Thymus (tissue), 11 donors: Measurements from ENCODE around the gene ACSS2. TPM values are rescaled to one million over a fixed set of nuclear protein-coding genes. Genes with fewer than 3 reads are reported as not detected.
"Not testable (repeated sequence)": the region's sequence is repeated elsewhere in the genome, so short reads cannot be mapped to it uniquely, and the experiment has no call there.

Experiments used
- DNase-seq, 9 donors: peaks; one replicate each; pipeline ENCODE4 v3.0.0-alpha.2; 2013; ENCODE audit warnings: low spot score in 9 of 9, low read depth in 6 of 9, missing footprints in 1 of 9
- H3K27ac ChIP-seq, 2 donors: one replicate each; pipeline ENCODE4 v1.5.1; 2013; ENCODE audit warnings: control low read depth in 1 of 2, low read depth in 1 of 2, low read length in 1 of 2, mild to moderate bottlenecking in 1 of 2, moderate library complexity in 1 of 2
- H3K27me3 ChIP-seq, 2 donors: one replicate each; pipeline ENCODE4 v1.5.1; 2013; ENCODE audit warnings: low read length in 1 of 2; ENCODE audit not compliant: control insufficient read depth in 2 of 2, insufficient read depth in 1 of 2
- H3K36me3 ChIP-seq, 2 donors: one replicate each; pipeline ENCODE4 v1.5.1; 2013; ENCODE audit warnings: low read length in 1 of 2, mild to moderate bottlenecking in 1 of 2, moderate library complexity in 1 of 2; ENCODE audit not compliant: control insufficient read depth in 2 of 2, insufficient read depth in 2 of 2
- H3K4me1 ChIP-seq, 2 donors: one replicate each; pipeline ENCODE4 v1.5.1; 2013; ENCODE audit warnings: low read length in 2 of 2; ENCODE audit not compliant: control insufficient read depth in 2 of 2, insufficient read depth in 2 of 2
- H3K4me3 ChIP-seq, 2 donors: one replicate each; pipeline ENCODE4 v1.5.1; 2013; ENCODE audit warnings: low read length in 2 of 2, control low read depth in 1 of 2, mild to moderate bottlenecking in 1 of 2
- H3K9me3 ChIP-seq, 2 donors: one replicate each; pipeline ENCODE4 v1.5.1; 2013; ENCODE audit warnings: low read length in 1 of 2, mild to moderate bottlenecking in 1 of 2; ENCODE audit not compliant: control insufficient read depth in 2 of 2, insufficient read depth in 1 of 2
- WGBS: extraction: QIAGEN DNeasy Blood & Tissue Kit; methylation state at CpG from one replicate; pipeline ENCODE4 v1.1.7; 2013; 5-methylcytosine and 5-hydroxymethylcytosine counted together
- polyA plus RNA-seq: library from polyadenylated mRNA; stranded (reverse); fragments of 200-250 nt; gene quantifications from one replicate; pipeline ENCODE4 v1.2.3, GENCODE V29; 2013
- total RNA-seq: library from RNA; stranded (reverse); fragments of 120-200 nt; gene quantifications from one replicate; pipeline ENCODE4 v1.2.4, GENCODE V29; 2013
- donor health status: healthy.

Gene ACSS2
- total and polyA plus RNA-seq, 2 donors = 11.3 to 26.1 TPM

GRCh38 chr20:34871966-34872621 is 4.3 kb upstream of the ACSS2 start:
- Histone ChIP-seq H3K27ac (no peak overlapping the region), H3K27me3 (peaks cover 5 to 28% of the 10 kb centered on the region in 2 donors), H3K36me3 (no peaks in the 10 kb centered on the region), H3K4me1 (peaks cover 12 to 50% of the 10 kb centered on the region in 2 donors), H3K4me3 (peak overlapping the region; percentile 50 to 51), H3K9me3 (no peaks in the 10 kb centered on the region)
- 79% methylated on average over 10 of the region's 10 CpGs for WGBS
- DNase-seq = no peak

- WGBS = 2% methylated on average over 52 of the region's 52 CpGs
- Histone ChIP-seq H3K4me1 (peaks cover 12 to 51% of the 10 kb centered on the region in 2 donors), H3K27ac (peak within 1 kb of the TSS in 1 of 2 donors; percentile 8), H3K36me3 (no peaks in the 10 kb centered on the region), H3K27me3 (peaks cover 5 to 32% of the 10 kb centered on the region in 2 donors), H3K9me3 (no peaks in the 10 kb centered on the region), H3K4me3 (peak within 1 kb of the TSS; percentile 50 to 51)
- DNase-seq = peak in 8 of 9 donors; percentile 47 to 92 (median 78)
These were observed 3.7 kb upstream of the ACSS2 start, which contains the start of gene GGT7 for GRCh38 chr20:34872622-34873224. GGT7 (minus strand) TSS chr20:34872856; CDS start chr20:34872815, 41 bp downstream.

- H3K4me1 ChIP-seq = peaks cover 12 to 51% of the 10 kb centered on the region in 2 donors
- H3K36me3 ChIP-seq = no peaks in the 10 kb centered on the region
- no peak for DNase-seq
- H3K27me3 ChIP-seq = peaks cover 5 to 36% of the 10 kb centered on the region in 2 donors
- H3K4me3 ChIP-seq = no peak overlapping the region
- WGBS = 58% methylated on average over 3 of the region's 3 CpGs
- no peaks in the 10 kb centered on the region for H3K9me3 ChIP-seq
- no peak overlapping the region for H3K27ac ChIP-seq
These were observed 2.8 kb upstream of the ACSS2 start for GRCh38 chr20:34873583-34874093.

- H3K4me3 ChIP-seq = no peak overlapping the region
- H3K27ac ChIP-seq = no peak overlapping the region
- no peaks in the 10 kb centered on the region for H3K9me3 ChIP-seq
- peak; percentile 29 to 79 (median 62) for DNase-seq
- WGBS = 50% methylated on average over 2 of the region's 2 CpGs
- H3K4me1 ChIP-seq = peaks cover 12 to 51% of the 10 kb centered on the region in 2 donors
- peaks cover 5 to 36% of the 10 kb centered on the region in 2 donors for H3K27me3 ChIP-seq
- no peaks in the 10 kb centered on the region for H3K36me3 ChIP-seq
These were observed 2.2 kb upstream of the ACSS2 start for GRCh38 chr20:34874094-34874654.

GRCh38 chr20:34875642-34876405 is 588 bp upstream of the ACSS2 start:
- peak overlapping the region; percentile 52 to 78 for H3K4me3 ChIP-seq
- no peaks in the 10 kb centered on the region for H3K9me3 ChIP-seq
- peak in 3 of 9 donors; percentile 31 to 84 (median 77) for DNase-seq
- H3K4me1 ChIP-seq = peaks cover 12 to 51% of the 10 kb centered on the region in 2 donors
- H3K36me3 ChIP-seq = no peaks in the 10 kb centered on the region
- H3K27ac ChIP-seq = peak overlapping the region; percentile 45 to 55
- 4% methylated on average over 20 of the region's 20 CpGs for WGBS
- peaks cover 5 to 36% of the 10 kb centered on the region in 2 donors for H3K27me3 ChIP-seq

GRCh38 chr20:34880215-34880850 is 3.9 kb downstream of the ACSS2 start:
- H3K27me3 ChIP-seq = peaks cover 5 to 21% of the 10 kb centered on the region in 2 donors
- no peak overlapping the region for H3K27ac ChIP-seq
- 97% methylated on average over 6 of the region's 6 CpGs for WGBS
- H3K36me3 ChIP-seq = no peaks in the 10 kb centered on the region
- DNase-seq = no peak
- H3K9me3 ChIP-seq = no peaks in the 10 kb centered on the region
- no peak overlapping the region for H3K4me3 ChIP-seq
- peaks cover 4 to 14% of the 10 kb centered on the region in 2 donors for H3K4me1 ChIP-seq

GRCh38 chr20:34880971-34881370 is 4.6 kb downstream of the ACSS2 start:
- H3K36me3 ChIP-seq, H3K4me1 ChIP-seq, H3K4me3 ChIP-seq, DNase-seq, H3K9me3 ChIP-seq, H3K27ac ChIP-seq: not testable (repeated sequence)
- 83% methylated on average over 7 of the region's 7 CpGs for WGBS
- peaks cover 2 to 19% of the 10 kb centered on the region in 2 donors for H3K27me3 ChIP-seq

GRCh38 chr20:34881689-34882088 is 5.3 kb downstream of the ACSS2 start:
- WGBS = 49% methylated on average over 2 of the region's 2 CpGs
- Histone ChIP-seq H3K36me3 (no peaks in the 10 kb centered on the region), H3K4me3 (no peak overlapping the region), H3K4me1 (peaks cover 0 to 5% of the 10 kb centered on the region in 2 donors), H3K9me3 (no peaks in the 10 kb centered on the region), H3K27ac (no peak overlapping the region), H3K27me3 (peaks cover under 1 to 12% of the 10 kb centered on the region in 2 donors)
- no peak for DNase-seq
